ENCODE measurements around the gene FRK.

GRCh38 chr6:115898246-115898645, 162.4 kb downstream of the FRK start:
- no peak for TF ChIP-seq POLR2A (IDR thresholded peaks at IDR 0.05)
- no peak for TF ChIP-seq CTCF (IDR thresholded peaks at IDR 0.05)

All from testis (tissue), 2 donors.